ENCODE results near the gene HS6ST3.
A peak's percentile ranks its signal among the peaks of the same experiment; 100 is the strongest.

GRCh38 chr13:96089749-96090239 lies at the start of gene HS6ST3:
- TF ChIP-seq CTCF (conservative IDR thresholded peaks at IDR 0.05 in 1 of 2, IDR thresholded peaks at IDR 0.05 in 1 of 2; ENCODE audit: extremely low read depth in 1 of 2, insufficient read depth in 1 of 2, low read depth in 1 of 2, low read length in 2 of 2) (no peak), EZH2 (IDR thresholded peaks at IDR 0.05; ENCODE audit: borderline replicate concordance, low read length) (peak; percentile 66)
